K562 (cell line): ENCODE results near the gene ABHD8. TPM values are rescaled to one million over a fixed set of nuclear protein-coding genes. Genes with fewer than 3 reads are reported as not detected.

Experiments used
- CBX3 ChIP-seq, 2 experiments: IDR thresholded peaks; 1 replicate in 1 of 2; 2 replicates in 1 of 2; pipeline ENCODE4 v1.6.1; 2012; ENCODE audit warnings: inconsistent platforms in 2 of 2, low read length in 2 of 2, borderline replicate concordance in 1 of 2, control low read depth in 1 of 2
- CCAR2 ChIP-seq: fragments of 200-400 bp; formaldehyde crosslinking; IDR thresholded peaks from 2 replicates; pipeline ENCODE4 v1.6.1; 2017; ENCODE audit warnings: mild to moderate bottlenecking, low read depth, low read length
- CCNT2 ChIP-seq: IDR thresholded peaks from 2 replicates; pipeline ENCODE4 v1.6.1; 2011; ENCODE audit warnings: borderline replicate concordance, low read depth, mild to moderate bottlenecking, moderate library complexity, mixed read lengths, low read length; ENCODE audit not compliant: insufficient read length; ENCODE audit errors: extremely low read depth
- E2F8 ChIP-seq: fragments of 450-650 bp; IDR thresholded peaks from 2 replicates; pipeline ENCODE4 v1.7.1; 2018; ENCODE audit warnings: mild to moderate bottlenecking, low read depth; ENCODE audit not compliant: partially characterized antibody
- ELK3 ChIP-seq: fragments of 450-650 bp; formaldehyde crosslinking; IDR thresholded peaks from 2 replicates; pipeline ENCODE4 v1.4.0; 2020; ENCODE audit warnings: mild to moderate bottlenecking
- EP300 ChIP-seq: IDR thresholded peaks from 2 replicates; pipeline ENCODE4 v1.6.1; 2012; ENCODE audit warnings: low read length, improper control_type of control experiment
- KDM4B ChIP-seq, 2 experiments: fragments of 450-650 bp in 1 of 2; sonication (generic) in 1 of 2; IDR thresholded peaks; 2 replicates each; pipeline ENCODE4 v1.6.1; 2016 to 2017; ENCODE audit warnings: borderline replicate concordance in 2 of 2, antibody characterized with exemption in 1 of 2, low read depth in 1 of 2, mild to moderate bottlenecking in 1 of 2
- MYNN ChIP-seq, 2 experiments: sonication (generic); formaldehyde crosslinking in 1 of 2; IDR thresholded peaks; 2 replicates each; pipeline versions ENCODE4 v1.5.0 to v1.6.1; 2016 to 2020; ENCODE audit warnings: antibody characterized with exemption in 1 of 2, missing genetic modification reagents in 1 of 2
- NCOA1 ChIP-seq: fragments of 450-650 bp; IDR thresholded peaks from 2 replicates; pipeline ENCODE4 v1.6.1; 2016; ENCODE audit warnings: low read depth
- NONO ChIP-seq, 2 experiments: fragments of 200-400 bp in 1 of 2; fragments of 450-650 bp in 1 of 2; formaldehyde crosslinking in 1 of 2; IDR thresholded peaks; 2 replicates each; pipeline ENCODE4 v1.6.1; 2017; ENCODE audit warnings: low read depth in 2 of 2, mild to moderate bottlenecking in 2 of 2, moderate library complexity in 2 of 2, low read length in 1 of 2
- POLR2A ChIP-seq: fragments of 450-650 bp; conservative IDR thresholded peaks from 2 replicates; pipeline ENCODE4 v1.6.1; 2016
- RBFOX2 ChIP-seq: fragments of 200-400 bp; formaldehyde crosslinking; IDR thresholded peaks from 2 replicates; pipeline ENCODE4 v1.6.1; 2017; ENCODE audit warnings: low read depth, mild to moderate bottlenecking, low read length, moderate library complexity
- RBM17 ChIP-seq: fragments of 200-400 bp; formaldehyde crosslinking; IDR thresholded peaks from 2 replicates; pipeline ENCODE4 v1.6.1; 2017; ENCODE audit warnings: low read depth, mild to moderate bottlenecking, low read length, borderline replicate concordance
- STAT6 ChIP-seq: sonication (generic); formaldehyde crosslinking; IDR thresholded peaks from 2 replicates; pipeline ENCODE4 v1.8.1; 2023; ENCODE audit warnings: mild to moderate bottlenecking, missing genetic modification reagents
- THRB ChIP-seq: fragments of 450-650 bp; formaldehyde crosslinking; conservative IDR thresholded peaks from 2 replicates; pipeline ENCODE4 v1.4.0; 2022; ENCODE audit warnings: mild to moderate bottlenecking, missing genetic modification characterization
- ZBTB34 ChIP-seq: fragments of 250-450 bp; sonication (Bioruptor Pico); IDR thresholded peaks from 2 replicates; pipeline ENCODE4 v1.8.0; 2021; ENCODE audit warnings: mild to moderate bottlenecking, moderate library complexity
- polyA plus RNA-seq, 8 experiments: library from polyadenylated mRNA; depleted of rRNA in 4 of 8; stranded (reverse) in 5 of 8; unstranded in 3 of 8; fragments of >200 nt; fragmentation: Nextera tagmentation in 2 of 8; fragmentation: Illumina TruSeq in 1 of 8; extraction: Ambion mirVana in 2 of 8; extraction: Trizol in 1 of 8; gene quantifications; 2 replicates each; pipeline versions ENCODE4 v1.2.1 to v1.2.3, GENCODE V29; 2011 to 2014; ENCODE audit warnings: inconsistent platforms in 1 of 8, missing spikeins in 1 of 8
- total RNA-seq, 7 experiments: library from RNA; depleted of rRNA in 6 of 7; stranded (reverse); fragments of >200 nt in 6 of 7; fragmentation: Illumina TruSeq in 2 of 7; extraction: Trizol in 2 of 7; gene quantifications; 2 replicates each; pipeline versions ENCODE4 v1.2.1 to v1.2.3, GENCODE V29; 2011 to 2021; ENCODE audit warnings: low replicate concordance in 1 of 7

Gene ABHD8
- total and polyA plus RNA-seq, 9 of the 15 experiments (the other 6 are each of a cell fraction or from before 2014, with no cell fraction given), result 0.04 to 6.6 (median 2.0) TPM; not detected in 1

- TF ChIP-seq THRB (CRISPR knock-in tag) (0 out of 2 replicates have a peak, but pooled peaks have one; percentile 21), RBM17 (no peak), RBFOX2 (peak; percentile 78), EP300 (no peak), CCNT2 (peak; percentile 36), E2F8 (no peak), MYNN (IDR thresholded peaks at IDR 0.05) (peak; percentile 80), MYNN (CRISPR knock-in tag; IDR thresholded peaks at IDR 0.05) (no peak), KDM4B (IDR thresholded peaks at IDR 0.05; ENCODE audit: borderline replicate concordance in 2 of 2, low read depth in 1 of 2) (no peak), ELK3 (CRISPR knock-in tag) (no peak), ZBTB34 (CRISPR knock-in tag) (no peak), NONO (IDR thresholded peaks at IDR 0.05; ENCODE audit: low read depth in 2 of 2, low read length in 1 of 2) (peak in 1 of 2 experiments; percentile 53; a peak in 1 of 4 replicates), CCAR2 (no peak), CBX3 (IDR thresholded peaks at IDR 0.05; ENCODE audit: borderline replicate concordance in 1 of 2, low read length in 2 of 2) (peak in 1 of 2 experiments; percentile 51; a peak in 1 of 3 replicates), STAT6 (0 out of 2 replicates have a peak, but pooled peaks have one; percentile 62), POLR2A (0 out of 2 replicates have a peak, but pooled peaks have one; percentile 32), NCOA1 (no peak)
Observed at GRCh38 chr19:17282488-17283125, 20.6 kb downstream of the ABHD8 start (continued).
